ENCODE results near the gene FLII.

FLII gene

GRCh38 chr17:18240449-18240848, 18.1 kb downstream of the FLII start:
- no peak for TF ChIP-seq GATA2 (IDR thresholded peaks at IDR 0.05; ENCODE audit: low read depth, low read length)
- no peak for TF ChIP-seq GATA3 (IDR thresholded peaks at IDR 0.05; ENCODE audit: low read depth, low read length)

DNA sequence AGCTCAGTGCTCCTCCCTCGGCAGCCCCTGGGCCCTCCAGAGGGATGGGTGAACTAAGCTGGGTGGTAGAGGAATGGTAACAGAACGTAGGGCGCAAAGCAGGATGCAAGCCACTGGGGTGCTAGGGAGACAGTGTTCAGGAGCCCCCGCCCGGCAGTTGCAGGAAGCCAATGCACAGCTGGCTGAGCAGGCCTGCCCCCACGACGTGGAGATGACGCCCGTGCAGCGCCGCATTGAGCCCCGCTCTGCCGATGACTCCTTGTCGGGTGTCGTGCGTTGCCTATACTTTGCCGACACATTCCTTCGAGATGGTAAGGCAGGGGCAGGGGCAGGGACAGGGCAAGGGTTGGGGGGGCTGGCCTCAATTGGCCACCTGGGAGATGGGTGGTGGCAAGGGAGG, 20.2 kb downstream of the FLII start:
- TF ChIP-seq GATA2 (IDR thresholded peaks at IDR 0.05; ENCODE audit: low read depth, low read length), result no peak
- TF ChIP-seq GATA3 (IDR thresholded peaks at IDR 0.05; ENCODE audit: low read depth, low read length), result no peak

- TF ChIP-seq GATA2 (IDR thresholded peaks at IDR 0.05; ENCODE audit: low read depth, low read length) (no peak), GATA3 (IDR thresholded peaks at IDR 0.05; ENCODE audit: low read depth, low read length) (no peak)
Observed at GRCh38 chr17:18237461-18237860, 21.1 kb downstream of the FLII start.

- TF ChIP-seq GATA3 (IDR thresholded peaks at IDR 0.05; ENCODE audit: low read depth, low read length) (no peak), GATA2 (IDR thresholded peaks at IDR 0.05; ENCODE audit: low read depth, low read length) (no peak)
Observed at GRCh38 chr17:18236494-18236893, 22.0 kb downstream of the FLII start.

GRCh38 chr17:18235743-18236256, 22.7 kb downstream of the FLII start:
- no peak for TF ChIP-seq GATA2 (IDR thresholded peaks at IDR 0.05; ENCODE audit: low read depth, low read length)
- no peak for TF ChIP-seq GATA3 (IDR thresholded peaks at IDR 0.05; ENCODE audit: low read depth, low read length)

GRCh38 chr17:18234853-18235380, 23.6 kb downstream of the FLII start:
- TF ChIP-seq GATA3 (IDR thresholded peaks at IDR 0.05; ENCODE audit: low read depth, low read length), result no peak
- no peak for TF ChIP-seq GATA2 (IDR thresholded peaks at IDR 0.05; ENCODE audit: low read depth, low read length)

DNA sequence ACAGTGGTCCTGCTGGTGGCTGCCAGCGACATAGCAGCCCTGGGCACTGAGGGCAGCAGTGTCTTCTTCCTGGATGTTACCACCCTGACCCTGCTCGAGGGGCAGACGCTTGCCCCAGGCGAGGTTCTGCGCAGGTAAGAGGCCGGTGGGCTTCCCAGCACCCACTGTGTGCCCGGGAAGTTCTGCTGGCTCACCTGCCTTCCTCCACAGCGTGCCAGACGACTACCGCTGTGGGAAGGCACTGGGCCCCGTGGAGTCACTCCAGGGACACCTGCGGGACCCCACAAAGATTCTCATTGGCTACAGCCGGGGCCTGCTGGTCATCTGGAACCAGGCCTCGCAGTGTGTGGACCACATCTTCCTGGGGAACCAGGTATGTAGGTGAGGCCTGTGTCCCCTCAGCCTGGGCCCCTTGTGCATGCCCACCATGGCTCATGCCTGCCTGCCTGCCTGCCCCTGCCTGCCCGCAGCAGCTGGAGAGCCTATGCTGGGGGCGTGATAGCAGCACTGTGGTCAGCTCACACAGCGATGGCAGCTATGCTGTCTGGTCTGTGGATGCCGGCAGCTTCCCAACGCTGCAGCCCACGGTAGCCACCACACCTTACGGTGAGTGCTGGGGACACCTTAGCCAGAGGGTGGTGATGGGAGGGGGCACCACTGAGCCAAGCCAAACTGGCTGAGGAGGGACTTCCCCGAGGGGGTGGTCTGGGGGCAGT, 24.6 kb downstream of the FLII start:
- TF ChIP-seq GATA2 (IDR thresholded peaks at IDR 0.05; ENCODE audit: low read depth, low read length) (no peak), GATA3 (IDR thresholded peaks at IDR 0.05; ENCODE audit: low read depth, low read length) (no peak)

- TF ChIP-seq GATA2 (IDR thresholded peaks at IDR 0.05; ENCODE audit: low read depth, low read length), result no peak
- no peak for TF ChIP-seq GATA3 (IDR thresholded peaks at IDR 0.05; ENCODE audit: low read depth, low read length)
Observed at GRCh38 chr17:18231164-18231563, 27.4 kb downstream of the FLII start.

DNA sequence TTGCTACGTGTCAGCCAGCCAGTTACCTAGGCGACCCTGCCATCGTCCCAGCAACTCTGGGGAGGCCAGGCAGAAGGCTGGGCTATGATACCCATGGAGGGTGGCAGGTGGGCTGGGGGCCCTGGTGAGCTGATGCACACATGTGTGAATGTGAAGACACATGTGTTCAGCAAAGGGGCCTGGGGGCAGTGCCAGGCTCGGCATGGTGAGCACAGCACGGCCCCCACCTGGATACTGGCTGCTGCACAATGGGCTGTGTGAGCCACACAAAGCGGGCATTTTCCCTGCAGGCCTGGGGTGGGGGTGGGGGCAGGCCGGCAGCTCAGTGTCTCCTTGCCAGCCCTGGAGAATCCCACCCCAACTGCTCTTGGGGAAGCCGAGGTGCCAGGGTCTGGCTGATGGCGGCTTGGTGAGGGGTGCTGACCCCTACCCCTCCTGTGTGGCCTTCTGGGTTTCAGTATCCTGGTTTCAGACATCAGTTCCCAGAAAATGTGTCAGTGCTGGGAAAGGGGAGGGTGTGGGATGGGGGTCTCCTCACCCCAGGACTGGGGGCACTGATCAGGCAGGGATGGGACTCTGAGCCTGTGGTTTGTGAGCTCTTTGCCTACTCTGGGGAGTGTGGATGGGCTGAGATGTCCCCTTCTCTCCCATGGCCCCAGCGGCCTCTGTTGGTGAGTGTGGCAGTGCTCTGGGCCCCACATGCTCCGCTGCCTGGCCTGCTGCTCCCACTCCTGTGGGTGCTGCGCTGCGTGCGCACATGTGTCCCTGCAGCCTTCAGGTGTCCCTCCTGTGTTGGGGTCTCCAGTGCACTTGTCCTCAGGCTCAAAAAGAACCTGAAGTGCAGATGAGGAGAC, 28.0 kb downstream of the FLII start:
- TF ChIP-seq GATA3 (IDR thresholded peaks at IDR 0.05; ENCODE audit: low read depth, low read length), result no peak
- TF ChIP-seq GATA2 (IDR thresholded peaks at IDR 0.05; ENCODE audit: low read depth, low read length), result no peak

- TF ChIP-seq GATA3 (IDR thresholded peaks at IDR 0.05; ENCODE audit: low read depth, low read length) (no peak), GATA2 (IDR thresholded peaks at IDR 0.05; ENCODE audit: low read depth, low read length) (no peak)
Observed at GRCh38 chr17:18229771-18230170, 28.8 kb downstream of the FLII start.

DNA sequence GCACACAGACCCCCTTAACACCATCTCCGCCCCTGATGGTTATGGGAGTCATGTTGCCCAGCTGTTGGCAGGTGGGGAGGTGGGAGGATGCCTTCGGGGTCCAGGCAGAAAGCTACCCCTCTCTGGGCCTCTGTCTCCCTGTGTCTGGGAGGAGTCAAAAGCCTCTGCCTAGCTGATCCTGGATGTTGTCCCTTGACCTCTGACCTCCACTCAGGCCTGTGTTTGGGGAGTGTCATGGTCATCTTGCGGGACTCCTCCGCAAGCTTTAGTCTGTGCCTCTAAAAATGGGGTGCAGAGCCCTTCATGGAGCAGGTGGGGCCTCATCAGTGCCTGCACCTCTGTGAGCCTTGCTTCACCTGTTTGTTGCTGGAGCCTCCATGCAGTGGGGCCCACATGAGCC, 29.3 kb downstream of the FLII start:
- TF ChIP-seq GATA3 (IDR thresholded peaks at IDR 0.05; ENCODE audit: low read depth, low read length), result no peak
- TF ChIP-seq GATA2 (IDR thresholded peaks at IDR 0.05; ENCODE audit: low read depth, low read length), result no peak

GRCh38 chr17:18228176-18228682, 30.3 kb downstream of the FLII start:
- TF ChIP-seq GATA2 (IDR thresholded peaks at IDR 0.05; ENCODE audit: low read depth, low read length), result no peak
- TF ChIP-seq GATA3 (IDR thresholded peaks at IDR 0.05; ENCODE audit: low read depth, low read length), result no peak

GRCh38 chr17:18227635-18228034, 30.9 kb downstream of the FLII start:
- TF ChIP-seq GATA3 (IDR thresholded peaks at IDR 0.05; ENCODE audit: low read depth, low read length) (no peak), GATA2 (IDR thresholded peaks at IDR 0.05; ENCODE audit: low read depth, low read length) (no peak)

DNA sequence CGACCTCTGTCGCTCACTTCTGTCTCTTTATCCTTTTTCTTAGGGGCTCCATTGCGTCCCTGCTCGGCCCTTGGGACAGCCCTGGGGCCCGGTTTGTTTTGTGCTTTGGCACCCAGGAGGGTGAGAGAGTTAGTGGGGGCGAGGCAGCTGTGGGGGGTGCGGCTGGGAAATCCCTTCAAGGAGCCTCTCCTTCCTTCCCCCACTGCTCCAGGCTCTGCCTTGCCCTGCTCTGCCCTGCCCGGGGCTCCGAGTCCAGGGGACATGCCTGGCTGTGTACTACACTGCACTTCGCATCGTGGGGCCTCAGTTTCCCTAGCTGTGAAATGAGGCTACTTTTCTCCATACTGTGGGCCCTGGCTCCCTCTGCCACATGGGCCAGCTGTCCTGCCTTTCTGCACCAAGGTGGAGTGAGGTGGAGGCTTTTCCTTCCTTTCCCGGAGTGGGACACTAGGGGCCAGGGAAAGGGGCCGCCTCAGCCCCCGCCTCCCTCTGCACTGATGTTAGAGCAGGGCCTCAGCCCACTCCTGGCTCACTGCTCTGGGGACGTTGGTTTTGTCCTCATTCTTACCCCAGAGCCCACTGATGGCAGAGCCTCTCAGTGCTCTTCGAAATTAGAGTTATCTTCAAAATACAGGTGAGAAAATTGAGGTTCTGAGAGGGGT, 32.1 kb downstream of the FLII start:
- TF ChIP-seq GATA3 (IDR thresholded peaks at IDR 0.05; ENCODE audit: low read depth, low read length) (no peak), GATA2 (IDR thresholded peaks at IDR 0.05; ENCODE audit: low read depth, low read length) (no peak)
